Measurements from ENCODE around the gene OAT.
"Not testable (repeated sequence)": the region's sequence is repeated elsewhere in the genome, so short reads cannot be mapped to it uniquely, and the experiment has no call there.

Gene OAT

DNA sequence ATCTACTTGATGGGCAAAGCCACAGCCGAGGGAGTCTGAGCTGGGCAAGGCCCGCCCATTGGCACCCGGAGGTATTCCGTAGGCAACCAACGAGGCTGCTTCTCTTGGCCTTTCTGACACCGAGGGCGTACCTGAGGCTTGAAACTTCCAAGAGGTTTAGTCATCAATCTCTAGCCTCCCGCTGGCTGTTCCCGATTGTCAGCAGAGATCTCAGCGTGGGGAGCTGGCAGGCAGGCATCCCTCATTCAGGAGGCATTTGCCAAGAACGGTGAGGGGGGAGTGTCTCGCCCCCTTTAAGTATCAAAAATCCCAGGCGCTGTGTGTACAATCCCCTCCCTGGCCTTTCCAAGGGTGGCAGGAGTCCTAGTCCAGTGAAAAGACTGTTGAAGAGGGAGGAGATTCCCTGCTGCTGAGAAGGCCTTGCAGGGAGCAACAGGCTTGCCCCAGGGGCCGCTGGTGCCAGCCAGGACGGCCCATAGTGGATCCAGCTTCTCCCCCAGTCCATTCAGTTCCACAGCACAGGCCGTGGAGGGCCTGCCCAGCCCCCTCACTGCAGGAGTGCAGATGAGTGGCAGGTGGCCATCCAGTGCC lies 39.7 kb downstream of the OAT start:
- no peak for DNase-seq (ENCODE audit: low read depth)

DNA sequence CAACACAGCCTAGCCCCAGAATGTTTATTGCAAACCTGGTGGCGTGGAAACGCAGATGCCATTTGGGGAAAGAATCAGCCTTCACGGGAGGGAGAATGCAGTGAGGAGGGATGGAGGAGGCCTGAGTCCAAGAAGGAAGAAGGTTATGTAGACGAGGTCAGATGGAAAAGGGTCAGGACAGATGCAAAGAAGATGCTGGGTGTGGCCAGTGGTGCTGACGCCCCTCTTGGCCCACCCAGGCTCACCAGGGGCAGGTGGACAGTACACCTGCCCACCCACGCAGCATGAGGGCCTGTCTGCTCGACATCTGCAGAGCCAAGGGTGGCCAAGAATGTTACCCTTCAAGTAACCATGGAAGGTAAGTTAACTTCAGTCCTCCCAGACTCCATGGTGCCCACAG lies 40.5 kb downstream of the OAT start:
- no peak for DNase-seq (ENCODE audit: low read depth)

DNA sequence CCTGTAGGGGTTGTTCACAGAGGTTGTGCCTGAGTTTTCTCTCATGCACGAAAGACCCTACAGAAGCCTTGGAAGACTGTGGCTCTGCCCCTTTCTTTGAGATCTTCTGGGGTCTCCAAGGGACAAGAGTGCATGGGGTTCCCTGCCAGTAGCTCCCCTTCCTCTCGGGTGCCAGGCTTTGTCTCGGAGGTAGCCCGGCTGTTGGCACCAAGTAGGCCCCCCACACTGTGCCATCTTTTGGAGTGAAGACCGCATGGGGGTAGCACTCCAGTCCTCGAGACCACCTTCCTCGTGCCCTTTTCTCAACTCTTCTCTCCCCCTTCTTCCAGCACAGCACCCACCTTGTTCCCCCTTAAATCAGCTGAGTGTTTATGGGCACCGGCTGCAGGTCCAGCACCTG lies 41.6 kb downstream of the OAT start:
- DNase-seq (ENCODE audit: low read depth): no peak

DNA sequence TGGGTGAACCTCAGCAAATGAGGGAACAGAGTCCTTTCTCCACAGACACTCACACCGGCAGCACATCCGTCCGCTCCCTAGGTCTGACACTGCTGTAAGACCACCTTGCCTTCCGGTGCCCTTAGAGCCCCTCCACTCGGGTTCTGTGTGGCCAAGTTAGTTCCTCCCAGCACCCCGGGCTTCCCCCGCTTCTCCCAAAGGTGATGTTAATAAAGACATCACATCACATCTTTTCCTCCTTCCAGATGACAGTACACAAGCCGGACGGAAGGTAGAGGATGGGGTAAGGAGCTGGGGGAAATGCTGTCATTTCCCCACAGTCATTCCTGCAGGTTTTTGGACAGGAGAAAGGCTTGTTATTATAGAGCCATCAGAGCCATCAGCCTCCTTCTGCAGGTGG lies 42.3 kb downstream of the OAT start:
- no peak for DNase-seq (ENCODE audit: low read depth)

DNA sequence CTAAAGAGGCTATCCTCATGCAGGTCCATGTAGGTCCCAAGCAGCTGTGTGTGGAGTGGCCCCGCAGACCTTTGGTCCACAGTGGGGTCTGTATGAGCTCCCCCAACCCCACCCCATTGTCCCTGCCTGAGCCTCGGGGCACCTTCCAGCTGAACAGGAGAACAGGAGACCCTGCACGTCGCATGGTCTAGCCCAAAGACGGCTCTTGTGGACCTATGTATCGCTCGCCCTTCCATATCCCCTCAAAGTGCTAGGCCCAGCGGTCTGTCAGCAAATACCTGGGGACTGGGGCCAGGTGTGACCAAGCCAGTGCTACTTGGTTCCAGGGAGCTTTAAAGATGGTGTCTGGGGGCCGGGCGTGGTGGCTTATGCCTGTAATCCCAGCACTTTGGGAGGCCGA lies 43.0 kb downstream of the OAT start:
- no peak for DNase-seq (ENCODE audit: low read depth)

DNA sequence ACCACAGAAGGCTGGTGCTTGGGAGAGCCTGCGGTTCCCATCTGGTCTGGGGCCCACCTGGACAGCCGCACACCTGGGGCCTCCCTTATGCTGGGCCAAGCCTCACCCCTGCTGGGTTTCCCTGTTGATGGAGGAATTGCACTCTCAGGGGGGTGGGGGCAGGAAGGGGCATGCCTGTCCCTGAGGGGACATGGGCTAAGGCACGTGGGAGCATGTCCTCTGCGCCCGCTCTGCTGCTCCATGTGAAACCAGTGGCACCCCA lies 43.4 kb downstream of the OAT start:
- no peak for DNase-seq (ENCODE audit: low read depth)

DNA sequence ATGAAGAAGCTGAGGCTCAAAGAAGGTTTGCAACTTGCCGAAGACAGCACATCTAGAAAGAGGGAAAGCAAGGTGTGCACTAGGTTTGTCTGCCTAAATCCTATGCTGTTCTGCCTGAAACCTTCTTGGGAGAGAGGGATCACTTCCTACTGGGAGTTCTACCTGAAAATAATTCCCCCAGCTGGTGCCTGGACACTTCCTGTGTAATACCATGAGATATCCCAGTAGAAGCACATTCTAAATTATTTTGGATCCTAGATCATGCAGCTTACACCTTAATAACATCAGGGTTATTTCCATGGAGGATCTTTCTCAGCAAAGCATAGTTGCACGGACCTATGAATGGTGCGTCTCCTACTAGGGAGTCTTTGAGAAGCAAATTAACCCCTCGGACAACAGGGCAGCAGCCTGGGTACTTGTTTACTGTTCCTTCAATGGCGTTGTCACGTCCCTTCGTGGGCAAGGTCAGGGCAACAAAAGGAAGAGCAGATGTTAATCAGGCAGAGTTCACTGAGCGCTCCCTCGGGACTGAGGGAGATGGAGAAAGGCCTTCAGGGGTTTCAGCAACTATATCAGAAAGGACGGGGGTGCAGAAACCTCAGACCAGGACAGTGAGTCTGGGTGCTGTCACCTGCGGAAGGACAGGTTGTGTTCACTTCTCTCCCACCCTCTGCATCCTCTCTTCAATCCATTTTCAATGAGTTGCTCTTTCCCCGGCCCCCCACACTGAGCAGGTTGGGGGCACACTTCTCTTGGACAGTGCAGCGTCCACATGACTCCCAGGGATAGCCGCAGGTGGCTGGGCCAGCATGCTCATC lies 44.0 kb downstream of the OAT start:
- DNase-seq (ENCODE audit: low read depth): no peak

DNA sequence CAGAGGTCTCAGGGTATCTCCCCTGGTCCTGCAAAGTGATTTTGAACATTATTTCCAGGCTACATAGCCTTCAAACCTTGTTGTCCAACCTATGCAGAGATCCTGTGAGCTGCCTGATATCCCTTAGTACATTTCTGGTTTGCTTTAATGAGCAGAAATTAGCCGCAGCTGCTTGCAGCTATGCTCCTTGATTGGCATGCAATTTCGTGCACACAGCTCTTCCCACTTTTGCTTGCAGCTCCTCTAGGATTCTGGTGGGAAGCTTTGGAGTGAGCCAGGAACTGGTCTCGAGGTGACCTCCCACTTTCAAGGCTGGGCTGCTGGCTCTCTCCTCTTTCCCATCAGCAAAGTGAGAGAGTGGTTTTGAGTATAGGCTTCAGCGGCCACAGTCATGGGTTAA lies 45.8 kb downstream of the OAT start:
- no peak for DNase-seq (ENCODE audit: low read depth)

DNA sequence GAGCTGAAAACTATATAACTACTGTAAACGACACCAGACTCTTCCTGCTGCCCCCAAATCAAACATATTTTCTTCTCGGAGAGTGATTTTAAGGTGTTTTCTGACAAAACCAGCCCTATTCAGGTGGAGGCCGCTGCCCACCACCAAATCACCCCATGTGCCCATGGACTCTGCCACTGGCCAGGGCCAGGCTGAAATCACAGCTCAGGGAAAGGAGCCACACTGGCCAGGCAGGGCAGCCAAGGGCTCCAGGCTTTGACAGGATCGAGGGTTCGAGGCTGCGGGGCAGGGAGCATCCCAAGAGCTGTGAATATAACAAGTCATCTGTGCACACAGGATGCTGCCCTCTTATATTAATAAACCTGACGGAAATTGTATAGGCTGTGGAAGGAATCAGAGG lies 48.3 kb downstream of the OAT start:
- no peak for DNase-seq (ENCODE audit: low read depth)

DNA sequence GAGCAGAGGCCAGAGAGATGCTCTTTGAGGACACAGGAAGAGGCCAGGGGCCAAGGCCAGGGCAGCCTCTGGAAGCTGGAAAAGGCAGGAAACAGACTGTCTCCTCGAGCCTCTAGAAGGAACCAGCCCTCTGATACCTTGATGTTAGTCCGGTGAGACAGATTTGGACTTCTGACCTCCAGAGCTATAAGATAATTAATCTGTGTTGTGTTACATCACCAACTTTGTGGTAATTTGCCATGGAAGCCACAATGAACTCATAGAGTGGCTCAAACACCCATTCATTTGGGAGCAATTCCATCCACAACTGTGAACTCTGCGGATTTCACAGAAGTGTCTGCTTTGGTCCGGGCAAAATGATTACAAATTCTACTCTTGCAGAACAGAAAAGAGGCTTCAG lies 48.7 kb downstream of the OAT start:
- no peak for DNase-seq (ENCODE audit: low read depth)

DNA sequence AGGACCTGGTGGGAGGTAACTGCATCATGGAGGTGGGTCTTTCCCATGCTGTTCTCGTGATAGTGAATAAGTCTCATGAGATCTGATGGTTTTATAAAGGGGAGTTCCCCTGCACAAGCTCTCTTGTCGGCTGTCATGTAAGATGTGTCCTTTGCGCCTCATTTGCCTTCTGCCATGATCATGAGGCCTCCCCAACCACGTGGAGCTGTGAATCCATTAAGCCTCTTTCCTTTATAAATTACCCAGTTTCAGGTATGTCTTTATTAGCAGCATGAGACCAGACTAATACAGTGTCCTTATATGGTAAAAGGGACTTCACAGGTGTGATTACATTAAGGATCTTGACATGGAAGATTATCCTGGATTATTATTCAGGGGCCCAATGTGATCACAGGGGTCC lies 49.2 kb downstream of the OAT start:
- DNase-seq (ENCODE audit: low read depth): not testable (repeated sequence)

DNA sequence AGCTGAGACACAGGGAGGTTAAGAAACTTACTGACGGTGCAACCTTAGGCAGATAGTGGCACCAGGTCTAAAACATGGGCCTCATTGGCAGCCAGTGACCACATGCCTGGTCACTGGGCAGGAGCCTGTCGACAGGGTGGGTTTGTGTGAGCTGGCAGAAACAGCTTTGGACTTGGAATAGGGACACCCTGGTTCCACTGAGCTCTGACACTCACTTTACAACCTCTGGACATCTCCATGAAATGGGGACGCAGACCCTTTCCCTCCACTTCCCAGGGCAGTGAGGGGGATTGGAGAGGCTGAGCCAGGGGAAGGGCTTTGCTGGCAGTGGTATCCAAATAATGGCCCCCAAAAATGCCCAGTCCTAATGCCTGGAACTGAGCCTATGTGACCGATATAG lies 49.7 kb downstream of the OAT start:
- DNase-seq (ENCODE audit: low read depth): no peak

DNA sequence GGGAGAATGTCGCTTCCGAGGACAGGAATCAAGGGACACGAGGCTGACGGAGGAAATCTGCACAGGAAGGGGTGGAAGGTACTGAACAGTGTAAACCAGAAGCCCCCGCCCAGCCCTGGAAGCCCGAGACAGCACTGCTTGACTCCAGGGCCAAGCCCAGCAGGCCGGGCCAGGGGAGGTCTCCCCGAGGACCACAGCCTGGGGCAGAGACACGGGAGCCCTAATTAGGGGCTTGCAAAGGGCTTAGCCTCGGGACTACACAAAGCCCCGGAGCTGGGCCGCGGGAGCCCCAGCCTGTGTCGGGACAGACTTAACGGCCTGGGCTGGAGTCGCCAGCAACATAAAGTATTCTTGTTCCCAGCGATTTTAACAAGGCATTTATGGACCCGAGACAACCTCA lies 50.8 kb downstream of the OAT start:
- no peak for DNase-seq (ENCODE audit: low read depth)

DNA sequence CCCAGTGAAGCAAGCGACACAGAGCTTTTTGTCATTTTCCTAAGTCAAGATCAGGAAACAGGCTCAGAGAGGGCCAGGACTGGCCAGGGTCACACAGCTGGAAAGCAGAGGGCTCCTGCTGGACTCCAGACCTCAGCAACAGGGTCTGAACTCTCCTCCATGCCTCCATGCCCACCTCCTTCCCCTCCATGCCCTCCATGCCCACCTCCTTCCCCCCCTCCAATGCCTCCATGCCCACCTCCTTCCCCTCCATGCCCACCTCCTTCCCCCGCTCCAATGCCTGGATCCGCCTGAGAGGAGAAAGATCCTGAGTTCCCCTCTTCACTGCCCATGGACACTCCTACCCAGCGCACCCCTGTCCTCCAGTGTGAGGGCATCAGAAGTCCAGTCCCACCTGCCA lies 51.3 kb downstream of the OAT start:
- DNase-seq (ENCODE audit: low read depth): no peak

DNA sequence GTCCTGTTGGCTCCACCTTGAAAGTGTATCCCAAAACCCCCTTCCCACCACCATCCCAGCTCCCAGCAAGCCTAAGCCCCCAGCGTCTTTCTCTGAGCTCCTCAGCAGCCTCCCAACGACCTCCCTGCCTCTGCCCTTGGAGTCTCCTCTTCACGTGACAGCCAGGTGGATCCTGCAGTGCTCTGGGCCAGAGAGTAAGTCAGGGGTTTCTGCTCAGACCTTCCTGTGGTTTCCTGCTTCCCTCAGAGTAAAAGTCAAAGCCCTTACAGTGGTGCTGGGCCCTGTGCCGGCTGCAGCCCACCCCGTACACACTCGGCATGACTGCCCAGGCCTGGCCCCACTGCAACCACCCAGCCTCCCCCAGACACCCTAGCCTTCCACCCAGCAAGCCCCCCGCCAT lies 51.9 kb downstream of the OAT start:
- DNase-seq (ENCODE audit: low read depth): no peak

DNA sequence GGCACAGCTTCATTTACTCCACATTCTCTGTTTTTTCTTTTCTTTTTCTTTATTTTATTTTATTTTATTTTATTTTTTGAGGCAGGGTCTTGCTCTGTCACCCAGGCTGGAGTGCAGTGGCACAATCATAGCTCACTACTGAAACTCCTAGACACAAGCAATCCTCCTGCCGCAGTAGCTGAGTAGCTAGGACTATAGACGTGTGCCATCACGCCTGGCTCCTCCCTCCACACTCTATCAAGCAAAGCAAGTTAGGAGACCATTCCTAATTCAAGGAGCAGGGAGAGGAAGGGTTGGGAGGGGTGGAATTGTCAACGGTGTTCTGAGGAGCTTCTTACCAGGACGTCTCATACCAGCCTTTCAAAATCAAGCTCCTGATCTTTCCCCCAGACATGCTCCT lies 52.4 kb downstream of the OAT start:
- no peak for DNase-seq (ENCODE audit: low read depth)

DNA sequence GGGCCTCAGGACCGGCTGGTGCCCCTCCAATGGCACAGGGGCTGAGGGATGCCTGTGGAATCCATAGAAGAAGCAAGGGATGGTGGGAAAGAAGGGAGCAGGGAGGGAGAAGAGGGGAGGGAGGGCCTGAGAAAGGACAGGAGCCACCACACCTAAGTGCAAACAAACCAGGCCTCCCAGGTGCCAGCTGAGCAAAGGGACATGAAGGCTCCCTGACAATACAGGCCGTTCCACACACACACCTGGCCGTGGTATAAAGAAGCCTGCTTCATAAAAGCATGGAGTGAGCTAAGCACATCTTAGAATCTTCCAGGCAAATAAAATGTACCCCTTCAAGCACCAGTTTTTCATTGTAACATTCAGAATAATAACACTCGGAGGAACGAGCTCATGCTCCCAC lies 54.0 kb downstream of the OAT start:
- no peak for DNase-seq (ENCODE audit: low read depth)

DNA sequence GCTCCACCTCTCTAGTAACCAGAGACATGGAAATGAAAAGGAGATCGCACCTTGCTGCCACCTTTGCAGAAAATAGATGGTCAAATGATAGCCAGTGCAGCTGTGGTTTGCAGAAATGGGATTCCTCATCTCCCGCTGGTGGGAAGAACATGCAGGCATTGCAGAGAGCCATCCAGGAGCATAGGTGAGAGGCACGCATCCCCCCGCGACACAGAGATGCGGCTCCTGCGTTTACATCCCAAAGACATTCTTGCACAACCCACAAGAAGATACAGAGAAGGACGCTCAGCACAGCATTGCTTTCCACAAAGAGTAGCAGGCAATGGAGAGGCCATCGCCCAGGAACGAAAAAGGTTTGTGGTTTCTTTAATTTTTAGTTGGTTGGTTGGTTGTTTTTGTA lies 56.2 kb downstream of the OAT start:
- no peak for DNase-seq (ENCODE audit: low read depth)

DNA sequence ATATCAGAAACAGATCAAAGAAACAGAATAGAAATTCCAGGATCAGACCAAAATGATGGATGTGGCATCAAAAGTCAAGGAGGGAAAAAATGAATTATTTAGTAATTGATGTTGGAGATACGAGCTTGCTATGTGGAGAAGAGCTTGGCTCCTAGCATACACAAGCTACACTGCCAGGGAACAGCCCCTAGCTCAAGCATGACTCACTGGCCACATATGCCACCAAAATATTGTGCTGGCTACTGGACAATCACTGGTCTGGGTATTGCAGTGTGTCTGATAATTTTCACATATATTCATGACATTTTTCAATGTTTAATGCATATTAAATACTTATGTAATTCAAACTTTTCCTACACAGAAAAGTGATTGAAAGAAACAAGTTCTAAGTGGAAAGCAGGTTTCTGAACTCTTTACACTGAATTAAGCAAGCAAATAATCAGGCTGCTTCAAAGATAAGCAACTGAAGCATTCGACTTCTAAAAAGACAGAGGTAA lies 59.3 kb downstream of the OAT start:
- no peak for DNase-seq (ENCODE audit: low read depth)

DNA sequence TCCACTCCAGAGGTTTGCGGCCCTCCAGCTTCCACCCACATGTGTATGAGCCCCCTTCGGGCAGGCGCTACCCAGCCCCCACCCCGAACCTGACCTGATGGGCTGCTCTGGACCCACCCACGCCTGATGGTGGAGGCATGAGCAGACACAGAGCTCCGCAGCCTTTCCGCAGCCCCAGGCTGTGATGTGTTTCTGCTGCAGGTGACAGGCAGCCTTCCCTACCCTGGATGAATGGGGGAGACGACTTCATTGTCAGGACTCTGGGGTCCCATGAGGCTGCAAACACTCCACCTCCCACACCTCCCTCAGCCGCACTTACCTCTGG lies 61.2 kb downstream of the OAT start:
- DNase-seq (ENCODE audit: low read depth): no peak

DNA sequence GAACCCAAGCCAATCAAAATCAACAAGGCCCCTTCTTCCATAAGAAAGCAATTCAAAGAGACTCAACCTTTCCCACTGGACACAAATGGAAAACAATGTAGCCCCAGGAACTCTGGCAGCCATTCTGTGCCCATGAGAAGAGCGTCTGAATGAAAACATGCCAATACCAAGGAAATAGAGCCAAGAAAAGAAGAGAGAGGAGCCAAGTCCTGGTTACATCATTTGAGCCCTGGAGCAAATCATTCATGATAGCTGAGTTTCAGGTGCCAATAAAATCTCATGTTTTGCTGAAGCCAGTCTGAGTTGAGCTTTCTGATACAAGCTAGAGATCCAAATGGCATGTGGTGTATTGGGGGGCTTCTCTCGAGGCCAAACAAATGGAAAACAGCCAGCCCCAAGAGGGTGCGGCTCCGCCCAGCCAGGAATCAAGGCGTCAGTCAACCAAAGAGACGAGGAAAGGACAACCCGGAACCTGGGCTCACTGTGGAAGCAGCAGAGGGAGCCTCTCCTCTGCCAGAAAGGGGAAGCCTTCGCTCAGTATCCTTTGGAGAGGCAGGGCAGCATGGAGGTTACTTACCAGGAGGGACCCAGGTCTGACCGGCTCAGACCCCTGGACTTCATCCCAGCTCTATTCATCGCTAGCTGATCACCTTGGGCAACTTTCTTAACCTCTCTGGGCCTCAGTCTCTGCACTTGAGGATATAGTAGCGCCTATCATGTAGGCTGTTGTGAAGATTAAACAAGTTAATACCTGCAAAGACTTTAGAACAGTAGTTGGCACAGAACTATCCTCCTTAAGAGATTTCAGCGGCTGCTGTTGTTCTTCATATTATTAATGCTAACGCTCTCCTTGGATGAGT lies 61.8 kb downstream of the OAT start:
- no peak for DNase-seq (ENCODE audit: low read depth)

DNA sequence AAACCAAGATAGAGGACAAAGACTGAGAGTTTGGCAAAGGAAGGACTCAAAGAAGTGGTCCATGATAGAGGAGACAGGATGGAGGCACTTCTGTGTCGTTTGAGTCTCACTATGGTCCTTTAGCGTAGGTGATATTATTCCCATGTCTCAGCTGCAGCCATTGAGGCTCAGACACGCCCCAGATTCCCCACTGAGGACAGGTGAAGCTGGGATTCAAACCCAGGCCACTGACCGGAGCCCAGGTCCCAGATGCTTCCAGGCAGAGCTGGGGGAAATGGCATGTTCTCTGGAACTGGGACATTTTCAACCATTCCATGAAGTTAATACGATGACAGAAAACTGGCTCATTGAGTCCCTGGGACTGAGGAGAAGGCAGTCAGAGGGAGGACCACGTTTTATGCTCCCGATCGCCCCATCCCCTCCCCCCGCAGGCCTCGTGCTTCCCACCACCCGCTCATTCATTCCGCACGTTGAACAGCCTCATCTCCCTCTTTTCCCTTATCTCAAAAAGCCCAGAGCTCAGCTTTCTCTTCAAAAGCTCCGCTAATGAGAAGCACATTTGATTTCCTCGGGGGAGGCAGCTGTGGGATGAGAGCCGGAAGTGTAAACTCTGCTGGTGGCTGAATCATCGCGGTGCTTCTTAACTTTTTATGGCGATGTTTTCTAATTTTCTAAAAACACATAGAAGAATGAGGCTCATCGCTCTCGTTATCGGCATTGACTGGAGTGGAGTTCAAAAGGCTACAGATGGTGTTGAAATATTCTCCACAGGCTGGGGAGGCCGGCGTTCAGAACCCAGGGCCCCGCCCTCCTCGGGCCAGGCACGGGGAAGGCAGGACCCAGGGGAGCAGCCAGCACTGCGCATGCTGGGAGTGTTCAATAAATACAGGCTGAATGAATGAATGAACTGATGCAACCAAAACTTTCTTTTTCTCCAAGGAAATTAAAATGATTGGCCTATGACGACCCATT lies 64.0 kb downstream of the OAT start:
- DNase-seq (ENCODE audit: low read depth): no peak

Measured in stimulated activated CD4-positive, alpha-beta T cell treated with anti-CD3 and anti-CD28 coated beads, Interleukin-2, amount 100 ng/mL, for 4 hours (primary cell).